Measurements from ENCODE around the gene ADK.
"Not testable (repeated sequence)": the region's sequence is repeated elsewhere in the genome, so short reads cannot be mapped to it uniquely, and the experiment has no call there.

The ADK gene

GRCh38 chr10:74150990-74151878 lies at the start of gene ADK:
TSS of gene ADK (plus strand) at chr10:74151221. CDS start at chr10:74151279, 58 bp downstream.
- DNase-seq: peak; percentile 100

GRCh38 chr10:74103560-74104258 lies 47.3 kb upstream of the ADK start:
- DNase-seq: peak; percentile 19

GRCh38 chr10:74104480-74104879 lies 46.5 kb upstream of the ADK start:
- no peak for DNase-seq

GRCh38 chr10:74104996-74105395 lies 46.0 kb upstream of the ADK start:
- no peak for DNase-seq

- DNase-seq: no peak
Observed at GRCh38 chr10:74107391-74107790, 43.6 kb upstream of the ADK start.

- no peak for DNase-seq
Observed at GRCh38 chr10:74109452-74109851, 41.6 kb upstream of the ADK start.

- no peak for DNase-seq
Observed at GRCh38 chr10:74110120-74110519, 40.9 kb upstream of the ADK start.

GRCh38 chr10:74111799-74112198 lies 39.2 kb upstream of the ADK start:
- DNase-seq: no peak

GRCh38 chr10:74113546-74113945 lies 37.5 kb upstream of the ADK start:
- peak; percentile 31 for DNase-seq

- DNase-seq: no peak
Observed at GRCh38 chr10:74114041-74114448, 37.0 kb upstream of the ADK start.

- no peak for DNase-seq
Observed at GRCh38 chr10:74117738-74118137, 33.3 kb upstream of the ADK start.

GRCh38 chr10:74118804-74119203 lies 32.2 kb upstream of the ADK start:
- DNase-seq: no peak

- no peak for DNase-seq
Observed at GRCh38 chr10:74120911-74121310, 30.1 kb upstream of the ADK start.

- no peak for DNase-seq
Observed at GRCh38 chr10:74121368-74121767, 29.7 kb upstream of the ADK start.

GRCh38 chr10:74122060-74122459 lies 29.0 kb upstream of the ADK start:
- no peak for DNase-seq

- DNase-seq: no peak
Observed at GRCh38 chr10:74123081-74123480, 27.9 kb upstream of the ADK start.

GRCh38 chr10:74133923-74134820 lies 16.8 kb upstream of the ADK start:
- no peak for DNase-seq

- DNase-seq: no peak
Observed at GRCh38 chr10:74135452-74135851, 15.6 kb upstream of the ADK start.

GRCh38 chr10:74137992-74138391 lies 13.0 kb upstream of the ADK start:
- no peak for DNase-seq

GRCh38 chr10:74138596-74138995 lies 12.4 kb upstream of the ADK start:
- not testable (repeated sequence) for DNase-seq

GRCh38 chr10:74139981-74140380 lies 11.0 kb upstream of the ADK start:
- no peak for DNase-seq

GRCh38 chr10:74140553-74140952 lies 10.5 kb upstream of the ADK start:
- DNase-seq: no peak

GRCh38 chr10:74145133-74145532 lies 5.9 kb upstream of the ADK start:
- DNase-seq: peak; percentile 71

All from eye (tissue), 1 donor.